Activated CD8-positive, alpha-beta T cell treated with anti-CD3 and anti-CD28 coated beads for 36 hours (primary cell): ENCODE data around the gene SLC30A4. TPM values are rescaled to one million over a fixed set of nuclear protein-coding genes. Genes with fewer than 3 reads are reported as not detected.

ENCODE experiments used
- ATAC-seq: fragments of 200-7000 bp; cut with Tn5 transposase; one replicate; pipeline ENCODE4 v1.10.0; 2021; ENCODE audit warnings: mild to moderate bottlenecking, moderate library complexity
- CTCF ChIA-PET: fragments of 350-600 bp; sonication (Branson Sonifier 250); formaldehyde crosslinking; loops from one replicate; lab custom pipeline; 2021; ENCODE audit warnings: antibody characterized with exemption; lab: Charles Lee
- POLR2A ChIA-PET: fragments of 350-600 bp; sonication (Branson Sonifier 250); formaldehyde crosslinking; loops from one replicate; lab custom pipeline; 2021; ENCODE audit warnings: antibody characterized with exemption; lab: Charles Lee
- DNase-seq: peaks from one replicate; pipeline ENCODE4 v3.0.0-alpha.2; 2020
- H3K27ac Mint-ChIP-seq: one replicate; pipeline ENCODE4 v1.8.0; 2021; ENCODE audit warnings: mild to moderate bottlenecking, mixed read lengths
- H3K27me3 Mint-ChIP-seq: one replicate; pipeline ENCODE4 v1.8.0; 2021; ENCODE audit warnings: mixed read lengths
- H3K36me3 Mint-ChIP-seq: one replicate; pipeline ENCODE4 v1.8.0; 2021; ENCODE audit warnings: low read depth, mixed read lengths
- H3K4me1 Mint-ChIP-seq: one replicate; pipeline ENCODE4 v1.8.0; 2021; ENCODE audit warnings: low read depth, mixed read lengths
- H3K4me3 Mint-ChIP-seq: one replicate; pipeline ENCODE4 v1.8.0; 2021; ENCODE audit warnings: mild to moderate bottlenecking, moderate library complexity, mixed read lengths
- H3K9me3 Mint-ChIP-seq: one replicate; pipeline ENCODE4 v1.8.0; 2021; ENCODE audit warnings: mixed read lengths
- intact Hi-C: fragments of 100-400 bp; cut with micrococcal nuclease; formaldehyde crosslinking; loops from one replicate; pipeline ENCODE4 v1.10.0; 2022
- total RNA-seq, 2 experiments: library from RNA; stranded (reverse); gene quantifications; one replicate each; pipeline ENCODE4 v1.2.3, GENCODE V29; 2021
- TF ChIP-seq, protein P1 (sequence below): fragments of 200-600 bp; IDR thresholded peaks from one replicate; pipeline ENCODE4 v1.8.0; 2022; ENCODE audit warnings: antibody characterized with exemption, mild to moderate bottlenecking

Gene SLC30A4
- total RNA-seq, 2 experiments from 2014 or later, result 1.7 to 2.0 TPM

DNA sequence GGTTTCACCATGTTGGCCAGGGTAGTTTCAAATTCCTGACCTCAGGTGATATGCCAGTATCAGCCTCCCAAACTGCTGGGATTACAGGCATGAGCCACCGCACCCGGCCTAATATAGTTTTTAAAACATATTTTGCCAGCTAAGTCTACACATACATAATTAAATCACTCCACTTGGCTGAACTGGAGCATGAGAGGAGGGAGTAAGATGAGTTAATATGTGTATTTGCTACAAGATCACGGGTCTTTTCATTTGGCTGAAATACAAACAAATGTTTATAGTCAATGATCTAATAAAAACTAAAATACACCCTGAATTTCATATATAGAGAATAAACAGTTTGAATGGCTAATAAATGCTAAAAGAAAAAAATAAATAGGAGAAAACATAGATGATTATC is 25.3 kb downstream of the SLC30A4 start:
- no peaks in the 10 kb centered on the region for H3K36me3 Mint-ChIP-seq
- TF ChIP-seq, protein P1, sequence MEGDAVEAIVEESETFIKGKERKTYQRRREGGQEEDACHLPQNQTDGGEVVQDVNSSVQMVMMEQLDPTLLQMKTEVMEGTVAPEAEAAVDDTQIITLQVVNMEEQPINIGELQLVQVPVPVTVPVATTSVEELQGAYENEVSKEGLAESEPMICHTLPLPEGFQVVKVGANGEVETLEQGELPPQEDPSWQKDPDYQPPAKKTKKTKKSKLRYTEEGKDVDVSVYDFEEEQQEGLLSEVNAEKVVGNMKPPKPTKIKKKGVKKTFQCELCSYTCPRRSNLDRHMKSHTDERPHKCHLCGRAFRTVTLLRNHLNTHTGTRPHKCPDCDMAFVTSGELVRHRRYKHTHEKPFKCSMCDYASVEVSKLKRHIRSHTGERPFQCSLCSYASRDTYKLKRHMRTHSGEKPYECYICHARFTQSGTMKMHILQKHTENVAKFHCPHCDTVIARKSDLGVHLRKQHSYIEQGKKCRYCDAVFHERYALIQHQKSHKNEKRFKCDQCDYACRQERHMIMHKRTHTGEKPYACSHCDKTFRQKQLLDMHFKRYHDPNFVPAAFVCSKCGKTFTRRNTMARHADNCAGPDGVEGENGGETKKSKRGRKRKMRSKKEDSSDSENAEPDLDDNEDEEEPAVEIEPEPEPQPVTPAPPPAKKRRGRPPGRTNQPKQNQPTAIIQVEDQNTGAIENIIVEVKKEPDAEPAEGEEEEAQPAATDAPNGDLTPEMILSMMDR, result no peak
- H3K27ac Mint-ChIP-seq, result no peak overlapping the region
- H3K4me3 Mint-ChIP-seq, result no peak overlapping the region
- no peaks in the 10 kb centered on the region for H3K4me1 Mint-ChIP-seq
- H3K9me3 Mint-ChIP-seq, result no peaks in the 10 kb centered on the region
- intact Hi-C loops, result no loop called here
- H3K27me3 Mint-ChIP-seq, result no peaks in the 10 kb centered on the region
- ChIA-PET CTCF (no interaction called here), POLR2A (no interaction called here)
- ATAC-seq, result no peak
- no peak for DNase-seq

DNA sequence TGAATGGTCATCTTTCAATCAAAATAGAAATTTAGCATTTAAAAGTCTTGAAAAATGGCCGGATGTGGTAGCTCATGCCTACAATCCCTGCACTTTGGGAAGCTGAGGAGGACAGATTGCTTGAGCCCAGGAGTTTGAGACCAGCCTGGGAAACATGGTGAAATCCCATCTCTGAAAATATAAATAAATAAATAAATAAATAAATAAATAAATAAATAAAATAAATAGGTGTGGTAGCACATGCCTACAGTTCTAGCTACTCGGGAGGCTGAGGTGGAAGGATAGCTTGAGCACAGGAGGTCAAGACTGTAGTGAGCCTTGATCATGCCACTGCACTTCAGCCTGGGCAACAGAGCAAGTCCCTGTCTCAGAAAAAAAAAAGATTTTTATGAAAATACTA is 25.9 kb downstream of the SLC30A4 start:
- ATAC-seq (no peak), DNase-seq (no peak)
- TF ChIP-seq, protein P1, result no peak
- Mint-ChIP-seq H3K4me1 (no peaks in the 10 kb centered on the region), H3K36me3 (no peaks in the 10 kb centered on the region), H3K27ac (no peak overlapping the region), H3K27me3 (no peaks in the 10 kb centered on the region), H3K4me3 (no peak overlapping the region), H3K9me3 (no peaks in the 10 kb centered on the region)
- intact Hi-C loops, result no loop called here
- ChIA-PET POLR2A (no interaction called here), CTCF (interaction anchor here (1.0 to 1.5 kb wide), 2 partner anchors 15 to 16 kb away, joined by 3 to 4 read pairs; no protein-coding TSS in a partner anchor)

DNA sequence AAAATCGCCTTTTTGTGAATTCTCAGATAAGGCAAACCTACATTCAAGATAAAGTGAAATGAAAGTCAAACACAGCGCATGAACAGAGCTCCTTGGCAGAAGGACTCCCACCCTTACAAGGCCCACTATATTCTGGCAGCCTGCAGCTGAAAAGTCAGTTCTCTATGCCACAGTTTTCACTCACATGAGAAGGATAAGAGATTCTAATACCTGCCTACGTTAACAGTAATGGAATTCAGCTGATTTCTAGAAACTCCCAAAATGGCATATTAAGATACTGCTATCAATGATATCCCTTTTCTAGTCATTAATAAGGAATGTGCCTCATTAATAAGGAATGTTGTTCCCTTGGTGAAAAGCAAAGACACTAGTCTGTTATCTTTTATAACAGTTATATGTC is 27.0 kb downstream of the SLC30A4 start:
- Mint-ChIP-seq H3K36me3 (no peaks in the 10 kb centered on the region), H3K4me1 (no peaks in the 10 kb centered on the region), H3K27me3 (no peaks in the 10 kb centered on the region), H3K4me3 (no peak overlapping the region), H3K27ac (no peak overlapping the region), H3K9me3 (no peaks in the 10 kb centered on the region)
- ATAC-seq (no peak), DNase-seq (no peak)
- intact Hi-C loops, result no loop called here
- TF ChIP-seq, protein P1, result no peak
- POLR2A ChIA-PET, result no interaction called here
- CTCF ChIA-PET, result interaction anchor here (1.0 to 1.5 kb wide), 2 partner anchors 14 to 17 kb away, joined by 3 to 4 read pairs; no protein-coding TSS in a partner anchor

DNA sequence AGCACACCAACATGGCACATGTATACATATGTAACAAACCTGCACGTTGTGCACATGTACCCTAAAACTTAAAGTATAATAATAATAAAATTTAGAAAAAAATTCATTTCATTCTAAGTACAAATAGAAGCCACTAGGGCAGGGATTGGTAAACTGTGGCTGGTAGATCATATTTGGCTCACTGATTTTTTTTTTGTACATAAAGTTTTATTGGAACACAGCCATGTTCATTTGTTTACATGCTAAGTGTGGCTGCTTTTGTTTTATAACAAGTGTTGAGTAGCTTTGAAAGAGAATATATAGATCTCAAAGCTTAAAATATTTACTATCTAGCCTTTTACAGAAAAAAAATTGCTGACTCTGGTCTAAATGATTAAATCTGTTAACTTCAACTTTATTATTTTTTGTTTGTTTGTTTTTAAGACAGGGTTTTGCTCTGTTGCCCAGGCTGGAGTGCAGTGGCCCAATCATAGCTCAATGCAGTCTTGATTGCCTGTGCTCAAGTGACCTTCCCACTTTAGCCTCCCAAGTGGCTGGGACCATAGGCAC is 32.8 kb downstream of the SLC30A4 start:
- H3K27ac Mint-ChIP-seq, result no peak overlapping the region
- ChIA-PET CTCF (interaction anchor here (1.1 to 2.2 kb wide), 4 partner anchors 30 to 124 kb away, joined by 3 to 9 read pairs (median 4); no protein-coding TSS in a partner anchor), POLR2A (no interaction called here)
- ATAC-seq (no peak), DNase-seq (no peak)
- H3K4me3 Mint-ChIP-seq, result no peak overlapping the region
- intact Hi-C loops, result no loop called here
- H3K4me1 Mint-ChIP-seq, result no peaks in the 10 kb centered on the region
- H3K27me3 Mint-ChIP-seq, result no peaks in the 10 kb centered on the region
- H3K36me3 Mint-ChIP-seq, result no peaks in the 10 kb centered on the region
- TF ChIP-seq, protein P1, result no peak
- H3K9me3 Mint-ChIP-seq, result no peaks in the 10 kb centered on the region

DNA sequence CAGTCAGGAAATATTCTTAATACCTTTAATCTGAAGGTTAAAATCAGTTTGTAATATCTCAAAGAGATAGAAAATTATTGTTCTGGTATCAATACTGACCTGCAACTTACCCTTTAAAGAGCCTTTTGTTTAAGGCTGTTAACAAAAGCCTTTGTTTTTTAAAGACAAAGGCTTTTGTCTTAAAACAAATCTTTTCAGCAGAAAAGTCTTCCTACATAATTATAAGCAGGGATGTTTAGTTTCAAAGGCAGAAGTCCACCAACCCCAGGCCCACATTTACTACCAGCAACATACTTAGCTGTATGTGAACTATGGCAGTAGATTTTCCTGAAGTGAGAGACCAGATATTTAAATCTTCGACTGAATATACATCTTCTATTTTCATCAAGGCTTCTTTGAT is 36.2 kb downstream of the SLC30A4 start:
- CTCF ChIA-PET, result interaction anchor here (1.1 kb wide), 1 partner anchor 126 kb away, joined by 3 read pairs; no protein-coding TSS in a partner anchor
- ATAC-seq (no peak), DNase-seq (no peak)
- POLR2A ChIA-PET, result no interaction called here
- no peaks in the 10 kb centered on the region for H3K27me3 Mint-ChIP-seq
- no peak overlapping the region for H3K4me3 Mint-ChIP-seq
- TF ChIP-seq, protein P1, result no peak
- H3K4me1 Mint-ChIP-seq, result no peaks in the 10 kb centered on the region
- no peak overlapping the region for H3K27ac Mint-ChIP-seq
- no peaks in the 10 kb centered on the region for H3K36me3 Mint-ChIP-seq
- intact Hi-C loops, result no loop called here
- H3K9me3 Mint-ChIP-seq, result no peaks in the 10 kb centered on the region
